GM12891 (cell line): ENCODE measurements around the gene ASIC1.

ENCODE experiments used
- PAX5 ChIP-seq: IDR thresholded peaks from 2 replicates; pipeline ENCODE4 v1.6.1; 2011; ENCODE audit warnings: low read length, moderate library complexity, mild to moderate bottlenecking; ENCODE audit not compliant: insufficient read depth, severe bottlenecking
- POLR2A ChIP-seq: IDR thresholded peaks from 2 replicates; pipeline ENCODE4 v1.6.1; 2011; ENCODE audit warnings: low read depth, low read length, control low read depth
- POLR2AphosphoS5 ChIP-seq: IDR thresholded peaks from 2 replicates; pipeline ENCODE4 v1.6.1; 2011; ENCODE audit warnings: low read depth, low read length, control low read depth
- POU2F2 ChIP-seq: IDR thresholded peaks from 2 replicates; pipeline ENCODE4 v1.6.1; 2011; ENCODE audit warnings: low read depth, mild to moderate bottlenecking, control low read depth, low read length, moderate library complexity
- SPI1 ChIP-seq: IDR thresholded peaks from 2 replicates; pipeline ENCODE4 v1.6.1; 2011; ENCODE audit warnings: low read depth, low read length, control low read depth
- TAF1 ChIP-seq: IDR thresholded peaks from 2 replicates; pipeline ENCODE4 v1.6.1; 2011; ENCODE audit warnings: low read depth, low read length, control low read depth

DNA sequence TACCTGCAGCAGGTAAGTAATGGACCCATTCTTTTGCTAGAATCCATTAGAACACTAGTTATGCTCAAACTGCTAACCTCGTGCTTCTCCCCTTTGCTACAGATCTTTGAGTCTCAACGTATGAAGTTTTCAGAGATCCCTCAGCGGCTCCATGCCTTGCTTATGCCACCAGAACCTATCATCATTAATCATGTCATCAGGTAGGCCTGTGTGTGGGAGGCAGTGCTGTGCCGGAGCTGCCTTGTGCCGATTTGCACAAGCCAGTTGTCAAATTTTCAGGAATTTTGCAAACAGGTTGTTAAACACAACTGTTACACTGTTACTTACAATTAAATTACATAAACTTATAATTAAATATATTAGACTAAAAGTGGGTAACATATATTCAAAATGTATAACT, 33.0 kb downstream of the ASIC1 start:
- TF ChIP-seq POLR2A = no peak
- no peak for TF ChIP-seq POLR2AphosphoS5
- no peak for TF ChIP-seq TAF1
- no peak for TF ChIP-seq PAX5
- TF ChIP-seq POU2F2 = no peak
- TF ChIP-seq SPI1 = no peak
